HG03521 (cell line): Measurements from ENCODE around the gene CCNI.

ENCODE experiments used
- ATAC-seq: cut with Tn5 transposase; IDR thresholded peaks from one replicate; pipeline ENCODE4 v1.9.1; 2021; ENCODE audit warnings: mild to moderate bottlenecking, moderate library complexity; ENCODE audit not compliant: unreplicated experiment

Gene CCNI

GRCh38 chr4:77007358-77008230 lies 68.2 kb downstream of the CCNI start:
- no peak for ATAC-seq

- no peak for ATAC-seq
Observed at GRCh38 chr4:77006753-77007353, 68.9 kb downstream of the CCNI start.

- ATAC-seq, result no peak
Observed at GRCh38 chr4:77003400-77003799, 72.4 kb downstream of the CCNI start.

GRCh38 chr4:77002321-77003107 lies 73.3 kb downstream of the CCNI start:
- ATAC-seq, result no peak

- ATAC-seq, result no peak
Observed at GRCh38 chr4:77001907-77002306, 73.9 kb downstream of the CCNI start.

- no peak for ATAC-seq
Observed at GRCh38 chr4:76998251-76998901, 77.4 kb downstream of the CCNI start.

GRCh38 chr4:76997532-76997931 lies 78.3 kb downstream of the CCNI start:
- ATAC-seq, result no peak
